Fibroblast of skin of left quadriceps (primary cell): ENCODE data around the gene CCDC102A.

Source experiments
- DNase-seq, 2 experiments: peaks; one replicate each; pipeline ENCODE4 v3.0.0-alpha.2; 2013; ENCODE audit warnings: low read depth in 2 of 2

CCDC102A gene

DNA sequence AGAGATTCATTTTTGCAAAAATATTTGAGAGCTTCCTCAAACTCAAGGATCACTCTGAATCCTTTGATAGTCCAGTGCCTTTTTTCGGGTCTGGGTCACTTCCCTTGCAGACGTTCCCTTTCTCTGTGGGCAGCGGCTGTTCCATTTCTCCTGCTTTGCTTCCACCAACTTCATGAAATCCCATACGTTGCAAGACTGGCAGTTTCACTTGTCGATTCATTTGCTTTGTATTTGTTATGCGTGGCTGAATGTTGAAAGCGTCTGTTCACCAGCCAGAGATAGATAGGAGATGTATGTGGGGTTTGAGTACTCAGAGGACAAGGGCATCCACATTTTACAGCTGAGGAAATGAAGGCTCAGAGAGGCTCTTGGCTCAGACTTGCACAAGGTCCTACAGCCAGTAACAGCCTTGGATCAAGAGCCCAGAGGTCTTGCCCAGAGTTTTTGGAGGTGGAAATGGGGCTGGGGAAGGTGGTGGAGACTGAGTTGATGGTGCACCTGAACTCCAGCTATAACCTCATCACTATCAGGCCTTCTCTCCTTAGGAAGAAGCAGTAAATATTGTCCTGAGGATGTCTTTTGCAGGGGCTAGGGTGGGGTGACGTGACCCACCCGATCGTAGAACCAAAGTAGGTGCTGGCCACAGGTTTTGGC is 1.3 kb upstream of the CCDC102A start:
- no peak for DNase-seq

DNA sequence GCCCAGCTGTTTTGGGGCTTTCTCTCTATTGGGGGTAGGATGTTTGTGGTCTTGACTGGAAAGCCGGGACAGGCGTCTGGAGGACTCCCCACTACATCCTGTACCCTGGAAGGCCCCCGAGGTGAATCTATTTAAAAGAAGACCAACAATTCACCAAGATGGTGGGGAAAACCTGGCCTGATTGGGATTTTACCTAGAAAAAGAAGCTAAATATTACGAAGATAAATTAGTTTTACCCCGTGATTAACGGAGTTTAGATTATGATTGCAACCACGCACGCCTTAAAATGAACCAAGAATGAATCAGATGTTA is 779 bp upstream of the CCDC102A start:
- no peak for DNase-seq

DNA sequence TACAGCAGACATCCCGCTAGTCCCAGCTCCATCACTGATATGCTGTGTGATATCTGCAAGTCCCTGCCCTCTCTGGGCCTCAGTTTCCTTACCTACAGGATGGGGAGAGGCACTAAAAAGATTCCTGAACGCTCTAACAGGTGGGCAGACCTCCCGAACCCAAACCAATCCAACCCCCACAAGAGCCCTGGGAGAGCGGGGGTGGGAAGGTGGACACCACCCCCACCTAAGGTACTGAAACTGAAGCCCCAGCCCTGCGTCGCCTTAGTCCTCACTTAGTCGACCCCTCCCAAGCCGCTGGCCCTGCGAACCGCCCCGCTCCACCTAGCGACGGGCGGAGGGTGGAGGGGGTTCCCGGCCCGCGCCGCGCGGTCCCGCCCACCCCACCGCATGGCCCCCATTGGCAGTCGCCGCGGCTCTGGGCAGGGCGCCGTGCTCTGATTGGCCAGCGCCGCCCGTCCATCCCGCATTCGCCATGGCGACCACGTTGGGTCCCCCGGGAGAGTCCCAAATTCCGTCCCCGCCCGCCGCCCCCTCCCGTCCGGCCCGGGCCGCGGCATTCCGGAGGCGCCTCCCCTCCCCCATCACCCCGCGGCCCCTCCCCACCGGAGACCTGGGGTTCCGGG is 578 bp downstream of the CCDC102A start:
- DNase-seq = peak; percentile 74 to 77

GRCh38 chr16:57534881-57535658 is 1.3 kb downstream of the CCDC102A start:
- no peak for DNase-seq

DNA sequence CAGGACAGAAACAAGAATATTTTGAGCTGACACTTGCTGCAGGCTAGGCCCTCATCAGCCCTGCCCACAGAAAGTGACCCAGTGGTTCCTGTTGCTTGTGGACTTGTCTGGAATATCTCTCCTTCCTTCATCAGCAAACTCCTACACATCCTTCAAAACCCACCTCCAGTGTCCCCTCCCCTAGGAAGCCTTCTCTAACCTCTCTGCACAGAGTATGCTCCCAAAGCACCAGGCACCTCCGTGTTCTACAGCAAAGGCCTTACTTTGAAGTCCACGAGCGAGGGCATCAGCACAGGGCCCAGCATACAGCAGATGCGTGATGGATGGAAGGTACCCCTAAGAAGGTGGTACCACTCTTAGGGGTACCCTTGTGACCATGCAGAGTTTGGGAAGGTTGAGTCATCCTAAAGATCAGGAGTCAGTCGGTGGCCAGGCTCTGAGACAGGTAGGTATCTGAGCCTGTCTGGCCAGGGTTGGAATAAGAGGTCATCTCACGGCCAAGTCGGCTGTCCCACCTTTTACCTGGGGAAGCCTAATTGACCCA is 2.0 kb downstream of the CCDC102A start:
- DNase-seq = no peak

DNA sequence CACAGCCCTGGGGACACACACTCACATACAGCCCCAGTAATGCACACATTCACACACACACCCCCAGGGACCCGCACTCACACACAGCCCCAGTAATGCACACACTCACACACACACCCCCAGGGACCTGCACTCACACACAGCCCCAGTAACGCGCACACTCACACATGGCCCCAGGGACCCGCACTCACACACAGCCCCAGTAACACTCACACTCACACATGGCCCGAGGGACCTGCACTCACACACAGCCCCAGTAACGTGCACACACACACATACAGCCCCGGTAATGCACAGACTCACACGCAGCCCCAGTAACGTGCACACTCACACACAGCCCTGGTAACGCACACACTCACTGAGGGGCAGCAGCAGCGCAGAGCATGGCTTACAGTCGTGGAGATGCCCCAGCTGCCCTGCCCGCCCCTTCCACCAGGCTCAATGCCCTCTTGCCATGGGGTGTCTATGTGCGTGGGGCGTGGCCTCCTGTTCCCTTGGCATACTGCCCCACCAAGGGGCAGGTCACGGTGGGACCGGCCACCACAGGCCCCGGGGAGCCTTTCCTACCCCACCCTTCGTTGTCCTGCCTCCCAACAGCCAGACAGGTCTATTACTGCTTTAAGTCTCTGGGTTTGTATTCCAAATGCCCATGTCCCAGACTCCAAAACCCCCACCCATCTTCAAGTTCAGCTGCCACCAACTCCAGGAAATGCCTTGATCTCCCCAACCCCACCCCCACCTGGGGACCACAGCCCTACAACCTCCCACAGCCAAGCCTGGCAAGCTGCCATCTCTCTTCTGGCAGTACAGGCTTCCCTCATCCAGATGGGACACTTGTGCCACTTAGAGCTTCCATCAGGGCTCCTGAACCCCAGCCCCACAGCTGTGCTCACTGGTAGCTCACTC is 2.7 kb downstream of the CCDC102A start:
- DNase-seq = no peak

DNA sequence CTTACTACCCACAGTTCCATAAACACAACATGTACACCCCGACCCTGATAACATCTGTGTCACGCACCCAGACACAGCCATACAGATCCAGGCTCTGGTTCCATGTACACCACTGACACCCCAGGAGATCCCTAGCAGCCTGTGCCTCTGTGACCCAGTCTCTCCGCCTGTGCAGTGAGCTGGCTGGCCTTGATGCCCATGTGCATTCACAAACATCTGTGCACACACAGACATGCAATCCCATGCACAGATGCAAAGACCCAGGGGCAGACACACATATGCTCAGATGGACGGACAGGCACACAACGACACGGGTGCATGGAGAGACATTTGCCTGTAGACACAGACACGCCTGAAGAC is 4.1 kb downstream of the CCDC102A start:
- no peak for DNase-seq

- no peak for DNase-seq
These were observed 4.6 kb downstream of the CCDC102A start for GRCh38 chr16:57531635-57532265.

DNA sequence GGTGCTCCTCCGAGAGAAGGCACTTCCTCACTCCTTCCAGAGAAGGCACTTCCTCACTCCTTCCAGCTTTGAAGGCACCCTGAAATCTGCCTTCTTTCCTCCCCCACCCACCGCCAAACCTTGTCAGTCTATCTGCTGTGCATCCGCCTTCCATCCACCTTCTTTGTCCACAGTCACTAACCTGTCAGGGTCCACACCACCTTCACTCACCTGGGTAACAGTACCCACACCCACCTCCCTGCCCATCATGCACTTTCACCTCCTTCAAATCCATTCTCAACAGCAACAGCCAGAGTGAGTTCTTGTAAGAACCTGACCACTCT is 5.2 kb downstream of the CCDC102A start:
- DNase-seq = no peak

GRCh38 chr16:57530522-57531252 is 5.7 kb downstream of the CCDC102A start:
- no peak for DNase-seq

GRCh38 chr16:57530104-57530521 is 6.3 kb downstream of the CCDC102A start:
- peak in 1 of 2 experiments; percentile 31 for DNase-seq

GRCh38 chr16:57529391-57530103 is 6.8 kb downstream of the CCDC102A start:
- DNase-seq = no peak

DNA sequence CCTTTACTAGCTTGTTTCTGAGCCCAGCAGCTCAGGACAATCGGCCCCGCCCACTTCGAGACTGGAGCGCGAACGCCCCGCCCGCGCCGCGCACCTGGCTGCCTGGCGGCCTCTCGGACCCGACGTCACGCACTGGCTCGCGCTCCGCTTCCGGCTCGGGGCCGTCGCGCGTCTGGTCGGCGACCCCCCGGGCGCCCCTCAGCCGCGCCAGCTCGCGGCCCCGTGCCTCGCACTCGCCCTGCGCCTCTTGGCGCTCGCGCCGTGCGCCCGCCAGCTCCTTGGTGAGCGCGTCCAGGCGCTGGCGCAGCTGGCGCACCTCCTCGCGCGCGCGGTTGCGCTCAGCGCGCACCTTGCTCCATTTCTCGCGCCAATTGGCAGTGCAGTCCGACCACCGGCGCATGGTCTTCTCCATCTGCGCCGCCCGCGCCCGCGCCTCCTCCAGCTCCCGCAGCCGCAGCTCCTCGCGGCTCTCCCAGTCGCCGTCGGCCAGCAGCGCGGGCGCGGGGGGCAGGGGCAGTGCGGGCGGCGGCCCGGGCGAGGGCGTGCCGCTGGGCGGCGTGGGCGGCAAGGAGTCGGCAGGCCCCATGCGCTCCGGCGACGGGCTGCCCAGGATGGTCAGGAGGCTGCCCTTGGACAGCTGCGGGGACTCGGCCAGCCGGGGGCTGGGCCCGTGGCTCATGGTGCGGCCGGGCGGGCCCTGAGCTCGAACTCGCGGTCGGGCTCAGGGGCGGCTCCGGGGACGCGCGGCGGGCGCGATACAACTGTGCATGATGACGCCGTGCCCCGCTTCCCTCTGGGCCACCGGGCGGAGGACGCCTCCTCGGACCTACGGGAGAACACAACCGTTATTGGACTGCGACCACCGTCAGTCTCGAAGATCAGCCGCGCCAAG is 7.6 kb downstream of the CCDC102A start:
- no peak for DNase-seq

DNA sequence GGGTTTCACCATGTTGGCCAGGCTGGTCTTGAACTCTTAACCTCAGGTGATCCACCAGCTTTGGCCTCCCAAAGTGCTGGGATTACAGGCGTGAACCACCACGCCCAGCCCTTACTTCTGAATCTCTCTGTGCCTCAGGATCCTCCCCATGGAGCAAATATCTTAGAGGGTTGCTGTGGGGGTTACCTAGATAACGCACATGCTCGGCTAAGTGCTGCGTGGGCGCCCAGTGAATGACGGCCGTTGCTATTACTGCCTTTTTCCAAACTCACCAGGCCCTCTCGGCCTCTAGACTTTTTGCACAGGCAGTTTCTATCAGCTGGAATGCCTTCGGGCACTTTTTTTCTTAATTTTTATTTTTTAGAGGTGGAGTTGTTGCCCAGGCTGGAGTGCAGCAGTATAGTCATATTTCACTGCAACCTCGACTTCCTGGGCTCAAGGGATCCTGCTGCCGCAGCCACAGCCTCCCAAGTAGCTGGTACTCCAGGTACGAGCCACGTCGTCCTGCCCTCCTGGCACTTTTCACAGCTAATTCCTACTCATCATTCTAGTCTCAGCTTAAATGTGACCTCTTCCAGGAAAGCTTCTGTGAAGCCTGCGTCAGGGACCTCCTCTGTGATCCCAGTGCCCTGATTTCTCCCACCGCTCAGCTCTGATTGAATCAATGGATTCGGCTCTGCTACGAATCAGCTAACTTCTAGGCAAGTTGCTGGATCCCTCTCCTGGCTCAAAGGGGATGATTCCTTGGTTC is 8.6 kb downstream of the CCDC102A start:
- no peak for DNase-seq

DNA sequence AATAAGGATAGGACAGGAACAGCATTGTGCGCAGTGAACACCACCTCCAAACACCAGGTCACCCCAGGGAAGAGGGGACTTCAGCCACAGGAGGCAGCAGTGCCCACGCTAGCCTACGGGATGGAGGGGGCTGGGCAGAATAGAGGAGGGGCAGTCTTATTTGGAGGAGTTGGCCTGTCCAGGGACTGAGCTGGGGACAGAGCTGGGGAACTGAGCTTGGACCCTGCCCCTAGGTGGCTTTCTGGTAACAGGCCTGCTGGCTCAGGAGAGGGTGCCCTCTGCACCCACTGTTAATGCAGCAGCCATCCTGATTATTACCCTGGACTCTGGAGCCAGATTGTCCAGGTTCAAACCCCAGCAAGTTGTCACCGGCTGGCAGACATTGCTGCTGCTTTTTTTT is 9.3 kb downstream of the CCDC102A start:
- no peak for DNase-seq

- DNase-seq = no peak
These were observed 9.9 kb downstream of the CCDC102A start for GRCh38 chr16:57526498-57526897.

DNA sequence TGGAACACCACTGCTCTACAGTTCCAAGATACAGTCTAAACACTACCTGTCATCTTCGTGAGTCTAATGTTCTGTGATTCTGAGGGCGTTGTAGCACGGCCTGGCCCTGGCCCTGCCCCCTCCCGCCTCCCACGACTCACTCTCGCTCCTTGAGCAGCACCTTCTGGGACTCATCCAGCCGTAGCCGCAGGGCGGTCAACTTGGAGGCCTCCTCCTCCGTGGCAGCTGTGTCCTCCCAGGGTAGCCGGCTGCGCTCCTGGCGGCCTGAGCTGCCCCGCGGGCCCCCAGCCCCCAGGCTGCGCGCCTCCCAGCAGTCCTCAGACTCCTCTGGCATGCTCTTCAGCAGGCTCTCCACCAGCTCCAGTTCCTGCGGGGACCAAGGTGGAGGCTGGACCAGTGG is 10.6 kb downstream of the CCDC102A start:
- no peak for DNase-seq

- no peak for DNase-seq
These were observed 13.4 kb downstream of the CCDC102A start for GRCh38 chr16:57522960-57523359.
